Activated T-helper 1 cell treated with Interleukin-2 at 50 U/mL for 16 hours (primary cell): ENCODE measurements around the gene ORAI1.
A peak's percentile ranks its signal among the peaks of the same experiment; 100 is the strongest.
"Not testable (repeated sequence)": the region's sequence is repeated elsewhere in the genome, so short reads cannot be mapped to it uniquely, and the experiment has no call there.

Source experiments
- DNase-seq: peaks from one replicate; pipeline ENCODE4 v3.0.0-alpha.2; 2020; ENCODE audit warnings: low read depth

The ORAI1 gene

DNA sequence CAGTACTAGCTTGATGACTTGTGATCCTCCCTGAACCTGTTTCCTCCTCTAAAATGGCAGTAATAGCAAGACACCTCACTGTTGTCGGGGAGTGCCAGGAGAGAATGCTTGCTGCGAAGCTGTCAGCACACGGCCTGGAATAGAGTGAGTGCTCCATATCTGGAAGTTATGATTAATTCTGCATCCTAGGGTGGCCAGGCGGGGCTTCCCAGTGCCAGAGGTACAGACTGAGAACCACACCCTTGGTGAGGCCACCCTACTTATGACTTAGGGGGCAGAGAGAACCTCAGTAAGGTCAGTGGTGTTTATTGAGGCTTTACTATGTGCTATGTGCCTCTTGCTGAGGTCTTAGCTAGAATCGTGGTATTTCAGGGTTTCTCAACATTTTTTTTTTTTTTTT, 23.0 kb downstream of the ORAI1 start:
- no peak for DNase-seq

- DNase-seq, result no peak
Measured at GRCh38 chr12:121649819-121650353, 23.6 kb downstream of the ORAI1 start.

DNA sequence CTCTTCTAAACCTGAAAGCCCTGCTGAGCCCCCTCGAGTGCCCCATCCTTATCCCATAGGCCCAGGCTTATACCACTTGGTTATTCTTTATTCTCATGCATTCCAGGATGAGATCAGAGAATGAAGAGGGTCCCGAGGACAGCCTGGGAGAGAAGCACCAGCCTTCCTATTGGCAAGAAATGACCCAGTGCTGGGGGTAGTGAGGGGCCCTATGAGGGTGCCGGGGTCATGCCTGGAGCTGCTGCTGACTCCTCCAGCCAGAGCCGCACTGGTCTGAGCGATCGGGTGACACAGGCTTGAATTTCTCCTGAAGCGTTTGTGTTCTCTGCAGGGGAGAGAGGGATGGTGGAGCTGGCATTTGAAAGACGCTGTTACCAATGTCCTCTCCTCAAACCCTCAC, 25.0 kb downstream of the ORAI1 start:
- DNase-seq, result no peak

GRCh38 chr12:121652767-121653497, 26.6 kb downstream of the ORAI1 start:
- DNase-seq, result no peak

DNA sequence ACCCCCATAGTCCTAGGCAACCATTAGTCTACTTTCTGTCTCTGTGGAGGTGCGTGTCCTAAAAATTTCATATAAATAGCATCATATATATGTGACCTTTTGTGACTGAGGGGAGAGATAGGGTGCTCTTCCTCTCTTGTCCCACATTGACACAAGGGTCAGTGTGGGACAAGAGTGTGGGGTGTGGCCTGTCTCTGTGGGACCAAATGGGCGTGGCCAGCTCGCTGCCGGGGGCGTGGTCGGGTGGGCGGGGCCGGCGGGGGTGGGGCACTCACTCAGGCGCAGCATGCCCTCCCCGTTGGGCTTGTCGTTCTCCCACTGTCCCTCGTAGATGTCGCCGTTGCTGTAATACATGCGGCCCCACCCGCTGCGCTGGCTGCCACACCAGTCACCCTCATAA, 27.7 kb downstream of the ORAI1 start:
- no peak for DNase-seq

DNA sequence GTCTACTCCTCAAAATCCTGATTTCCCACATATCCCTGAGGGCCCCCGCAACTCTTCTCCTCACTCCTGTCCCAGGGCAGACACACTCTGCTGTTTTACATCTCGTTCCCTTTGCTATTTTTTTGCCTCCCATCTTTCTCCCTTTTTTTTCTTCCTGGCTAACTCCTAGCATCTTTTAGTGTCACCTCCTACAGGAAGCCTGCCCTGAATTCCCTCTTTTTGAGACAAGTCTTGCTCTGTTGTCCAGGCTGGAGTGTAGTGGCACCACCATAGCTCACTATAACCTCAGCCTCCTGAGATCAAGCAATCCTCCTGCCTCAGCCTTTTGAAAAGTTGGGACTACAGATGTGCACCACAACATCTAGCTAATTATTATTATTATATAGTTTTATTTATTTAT, 29.8 kb downstream of the ORAI1 start:
- no peak for DNase-seq

DNA sequence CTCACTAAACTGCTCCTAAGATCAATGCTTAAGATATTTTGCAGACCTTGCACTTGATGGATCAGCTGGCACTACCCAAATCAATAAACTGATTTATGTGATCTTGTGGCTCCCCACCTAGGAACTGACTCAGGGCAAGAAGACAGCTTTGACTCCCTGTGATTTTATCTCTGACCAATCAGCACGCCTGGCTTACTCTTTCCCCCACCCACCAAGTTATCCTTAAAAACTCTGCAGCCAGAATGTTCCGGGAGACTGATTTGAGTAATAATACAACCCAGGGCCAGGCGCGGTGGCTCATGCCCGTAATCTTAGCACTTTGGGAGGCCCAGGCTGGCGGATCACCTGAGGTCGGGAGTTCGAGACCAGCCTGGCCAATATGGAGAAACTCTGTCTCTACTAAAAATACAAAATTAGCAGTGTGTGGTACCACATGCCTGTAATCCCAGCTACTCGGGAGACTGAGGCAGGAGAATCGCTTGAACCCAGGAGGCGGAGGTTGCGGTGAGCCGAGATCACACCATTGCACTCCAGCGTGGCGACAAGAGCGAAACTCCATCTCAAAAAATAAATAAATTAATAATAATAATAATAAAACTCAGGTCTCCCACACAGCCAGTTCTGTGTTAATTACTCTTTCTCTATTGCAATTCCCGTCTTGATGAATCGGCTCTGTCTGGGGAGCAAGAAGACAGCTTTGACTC, 31.1 kb downstream of the ORAI1 start:
- no peak for DNase-seq

DNA sequence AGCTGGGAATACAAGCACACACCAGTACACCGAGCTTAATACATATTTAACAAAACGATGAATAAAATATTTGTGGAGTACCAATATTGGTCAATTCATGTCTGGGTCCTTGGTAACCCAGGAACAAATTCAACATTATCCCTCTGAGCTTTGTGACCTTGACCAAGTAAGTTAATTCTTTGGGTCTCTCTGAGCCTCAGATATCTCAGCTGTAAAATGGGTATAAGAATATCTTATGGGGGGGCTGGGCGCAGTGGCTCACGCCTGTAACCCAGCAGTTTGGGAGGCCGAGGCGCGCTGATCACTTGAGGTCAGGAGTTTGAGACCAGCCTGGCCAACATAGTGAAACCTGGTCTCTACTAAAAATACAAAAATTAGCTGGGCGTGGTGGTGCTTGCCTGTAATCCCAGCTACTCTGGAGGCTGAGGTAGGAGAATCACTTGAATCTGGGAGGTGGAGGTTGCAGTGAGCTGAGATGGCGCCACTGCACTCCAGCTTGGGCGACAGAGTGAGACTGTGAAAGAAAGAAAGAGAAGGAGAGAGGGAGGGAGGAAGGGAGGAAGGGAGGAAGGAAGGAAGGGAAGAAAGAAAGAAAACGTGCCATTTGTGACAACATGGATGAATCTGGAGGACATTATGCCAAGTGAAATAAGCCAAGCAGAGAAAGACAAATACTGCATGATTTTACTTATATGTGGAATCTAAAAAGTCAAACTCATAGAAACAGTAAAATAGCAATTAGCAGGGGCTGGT, 35.2 kb downstream of the ORAI1 start:
- not testable (repeated sequence) for DNase-seq

- DNase-seq, result no peak
Measured at GRCh38 chr12:121663610-121663929, 37.2 kb downstream of the ORAI1 start.

DNA sequence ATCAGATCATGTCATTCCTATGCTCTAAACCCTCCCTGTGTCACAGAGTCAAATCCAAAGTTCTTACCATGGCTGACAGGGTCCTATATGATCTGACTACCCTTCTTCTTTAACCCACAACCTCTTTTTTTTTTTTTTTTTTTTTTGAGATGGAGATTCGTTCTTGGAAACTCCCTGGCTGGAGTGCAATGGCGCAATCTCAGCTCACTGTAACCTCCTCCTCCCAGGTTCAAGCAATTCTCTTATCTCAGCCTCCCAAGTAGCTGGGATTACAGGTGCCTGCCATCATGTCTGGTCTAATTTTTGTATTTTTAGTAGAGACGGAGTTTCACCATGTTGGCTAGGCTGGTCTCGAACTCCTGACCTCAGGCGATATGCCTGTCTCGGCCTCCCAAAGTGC, 40.5 kb downstream of the ORAI1 start:
- DNase-seq, result not testable (repeated sequence)

DNA sequence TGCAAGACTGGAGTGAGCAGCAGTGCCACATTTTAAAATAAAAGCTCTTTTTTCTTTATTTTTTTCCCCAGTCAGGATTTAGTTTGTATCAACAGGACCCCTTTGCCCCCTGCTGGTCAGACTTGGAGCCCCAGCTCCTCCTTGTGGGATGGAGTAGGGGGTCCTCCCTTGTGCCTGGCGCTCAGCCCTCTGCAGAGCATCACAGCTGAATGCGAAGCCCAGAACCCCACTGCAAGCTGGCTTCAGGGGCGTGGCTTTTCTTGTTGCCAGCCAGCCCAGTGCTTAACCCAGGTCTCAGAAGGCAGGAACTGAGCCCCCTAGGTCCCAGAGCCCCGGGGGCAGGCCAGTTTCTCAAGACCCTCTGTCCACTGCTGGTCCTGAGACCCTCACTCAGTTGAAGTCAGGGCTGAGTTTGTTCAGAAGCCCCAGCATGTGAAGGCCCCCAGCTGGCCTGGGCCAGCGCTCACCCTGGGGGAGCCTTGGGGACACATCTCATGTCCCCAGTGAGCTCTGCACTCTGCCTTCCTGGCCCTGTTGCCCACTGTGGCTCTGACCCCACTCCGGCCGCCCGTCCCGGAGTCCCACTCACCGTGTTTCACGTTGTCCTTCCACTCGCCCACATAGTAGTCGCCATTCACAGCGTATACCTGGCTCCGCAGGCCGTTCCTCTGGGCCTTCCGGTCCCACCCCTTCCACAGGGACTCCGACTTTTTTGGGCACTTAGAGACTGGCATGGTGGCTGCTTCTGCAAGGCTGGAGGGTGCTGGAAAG, 42.6 kb downstream of the ORAI1 start:
- DNase-seq, result peak; percentile 23

DNA sequence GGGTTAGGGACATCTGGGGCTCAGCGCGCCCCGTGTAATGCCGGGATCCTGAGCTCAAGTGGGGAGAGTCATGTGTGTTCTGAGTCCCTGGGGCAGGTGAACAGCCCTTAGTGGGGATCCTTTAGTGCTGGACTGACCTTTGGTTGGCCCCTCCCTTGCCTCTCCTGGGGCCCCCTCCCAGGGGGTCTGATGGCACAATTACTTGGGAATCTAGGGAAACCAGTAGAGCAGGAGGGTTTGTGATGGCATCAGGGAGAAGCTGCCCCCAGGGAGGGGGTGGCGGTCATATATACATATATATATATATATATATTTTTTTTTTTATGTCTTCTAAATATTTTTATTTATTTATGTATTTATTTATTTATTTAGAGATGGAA, 43.2 kb downstream of the ORAI1 start, which contains the start of gene MORN3:
MORN3 (minus strand) TSS at position 134 of the 380 bp plus-strand sequence. CDS start 171 bp downstream, outside the sequence.
- DNase-seq, result no peak

DNA sequence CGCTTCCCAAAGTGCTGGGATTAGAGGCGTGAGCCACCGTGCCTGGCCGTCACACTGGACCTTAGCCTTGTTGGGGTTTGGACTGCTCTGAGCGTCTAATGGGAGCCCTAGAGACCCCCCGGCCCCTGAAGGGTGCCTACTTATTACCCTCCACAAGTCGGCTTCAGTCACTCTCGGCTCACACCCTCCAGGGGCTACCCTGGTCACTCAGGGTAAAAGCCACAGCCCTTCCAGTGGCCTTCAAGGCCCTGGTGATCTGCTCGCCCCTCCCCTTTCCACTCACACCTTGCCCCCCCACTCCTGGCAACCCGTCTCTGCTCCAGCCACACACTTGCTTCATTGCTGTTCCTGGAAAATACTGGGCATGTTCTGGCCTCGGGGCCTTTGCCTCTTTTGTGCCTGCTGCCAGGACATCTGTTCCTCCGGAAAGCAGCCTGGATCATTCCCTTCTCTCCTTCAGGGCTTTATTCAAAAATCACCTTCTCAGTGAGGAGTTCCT, 46.7 kb downstream of the ORAI1 start:
- DNase-seq, result no peak

- no peak for DNase-seq
Measured at GRCh38 chr12:121676190-121676589, 49.9 kb downstream of the ORAI1 start.

- no peak for DNase-seq
Measured at GRCh38 chr12:121678305-121678704, 52.0 kb downstream of the ORAI1 start.

- no peak for DNase-seq
Measured at GRCh38 chr12:121678716-121679300, 52.5 kb downstream of the ORAI1 start.

DNA sequence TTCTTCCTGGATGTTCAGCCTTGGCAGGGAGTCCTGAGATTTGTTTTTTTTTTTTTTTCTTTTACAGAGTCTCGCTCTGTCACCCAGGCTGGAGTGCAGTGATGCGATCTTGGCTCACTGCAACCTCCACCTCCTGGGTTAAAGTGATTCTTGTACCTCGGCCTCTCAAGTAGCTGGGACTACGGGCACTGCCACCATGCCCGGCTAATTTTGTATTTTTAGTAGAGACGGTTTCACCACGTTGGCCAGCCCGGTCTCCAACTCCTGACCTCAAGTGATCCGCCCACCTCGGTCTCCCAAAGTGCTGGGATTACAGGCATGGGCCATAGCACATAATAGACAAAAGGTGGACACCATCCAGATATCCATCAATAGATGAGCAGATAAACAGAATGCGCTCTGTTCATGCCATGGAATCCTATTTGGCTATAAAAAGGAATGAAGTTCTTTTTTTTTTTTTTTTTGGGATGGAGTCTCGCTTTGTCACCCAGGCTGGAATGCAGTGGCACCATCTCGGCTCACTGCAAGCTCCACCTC, 53.4 kb downstream of the ORAI1 start:
- not testable (repeated sequence) for DNase-seq

- no peak for DNase-seq
Measured at GRCh38 chr12:121688966-121689365, 62.6 kb downstream of the ORAI1 start.

GRCh38 chr12:121689430-121689829, 63.1 kb downstream of the ORAI1 start:
- DNase-seq, result no peak
